Measurements from ENCODE around the gene CIZ1. TPM values are rescaled to one million over a fixed set of nuclear protein-coding genes. Genes with fewer than 3 reads are reported as not detected.

The CIZ1 gene
- total RNA-seq, 1 experiment from 2014 or later, result 93.7 TPM

DNA sequence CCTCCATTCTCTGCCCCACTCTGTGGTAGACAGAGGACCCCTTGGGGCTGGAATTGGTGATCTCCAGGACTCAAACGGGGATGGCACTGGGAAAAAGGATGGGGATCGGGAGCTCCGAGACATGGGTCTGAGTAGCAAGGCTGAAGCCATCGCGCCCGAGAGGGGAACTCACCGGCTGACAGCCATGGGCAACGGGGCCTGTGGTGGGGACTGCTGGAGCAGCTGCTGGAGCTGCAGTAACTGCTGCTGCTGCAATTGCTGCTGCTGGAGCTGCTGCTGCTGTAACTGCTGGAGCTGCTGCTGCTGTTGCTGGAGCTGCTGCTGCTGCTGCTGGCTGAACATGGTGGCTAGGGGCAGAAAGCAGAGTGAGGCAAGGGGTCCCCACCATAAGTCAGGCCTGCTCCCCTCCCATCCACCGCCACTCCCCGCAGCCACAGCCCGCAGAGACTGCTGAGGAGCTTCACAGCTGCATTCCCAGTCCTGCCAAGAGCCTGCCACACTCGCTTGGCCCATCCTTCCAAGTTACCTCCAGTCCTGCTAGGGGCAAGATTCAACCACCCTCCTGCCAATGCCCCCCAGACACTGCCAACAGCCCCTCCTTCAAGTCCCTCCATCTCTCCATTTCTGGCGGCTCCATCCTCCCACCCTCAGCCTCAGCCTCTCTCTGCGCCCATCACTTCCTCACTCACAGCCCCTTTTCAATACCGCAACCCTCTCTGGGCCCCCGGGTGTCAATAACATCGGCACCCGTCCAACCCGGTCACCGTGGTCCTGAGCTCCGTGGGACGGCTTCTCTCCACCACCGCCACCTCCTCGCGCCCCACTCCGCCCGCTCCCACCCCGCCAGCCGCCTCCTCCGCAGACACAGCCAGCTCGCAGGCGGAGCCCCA lies 611 bp downstream of the CIZ1 start:
- DNase-seq, result no peak
- Mint-ChIP-seq H3K4me3 (ENCODE audit: low read depth, unreplicated experiment) (peak overlapping the region; percentile 87), H3K27ac (ENCODE audit: unreplicated experiment) (peak overlapping the region; percentile 50), H3K9me3 (ENCODE audit: low read depth, unreplicated experiment) (no peaks in the 10 kb centered on the region), H3K27me3 (ENCODE audit: unreplicated experiment) (no peaks in the 10 kb centered on the region), H3K36me3 (ENCODE audit: insufficient read depth, unreplicated experiment) (peaks cover 43% of the 10 kb centered on the region), H3K4me1 (ENCODE audit: low read depth, unreplicated experiment) (no peaks in the 10 kb centered on the region)
- TF ChIP-seq, protein P1, sequence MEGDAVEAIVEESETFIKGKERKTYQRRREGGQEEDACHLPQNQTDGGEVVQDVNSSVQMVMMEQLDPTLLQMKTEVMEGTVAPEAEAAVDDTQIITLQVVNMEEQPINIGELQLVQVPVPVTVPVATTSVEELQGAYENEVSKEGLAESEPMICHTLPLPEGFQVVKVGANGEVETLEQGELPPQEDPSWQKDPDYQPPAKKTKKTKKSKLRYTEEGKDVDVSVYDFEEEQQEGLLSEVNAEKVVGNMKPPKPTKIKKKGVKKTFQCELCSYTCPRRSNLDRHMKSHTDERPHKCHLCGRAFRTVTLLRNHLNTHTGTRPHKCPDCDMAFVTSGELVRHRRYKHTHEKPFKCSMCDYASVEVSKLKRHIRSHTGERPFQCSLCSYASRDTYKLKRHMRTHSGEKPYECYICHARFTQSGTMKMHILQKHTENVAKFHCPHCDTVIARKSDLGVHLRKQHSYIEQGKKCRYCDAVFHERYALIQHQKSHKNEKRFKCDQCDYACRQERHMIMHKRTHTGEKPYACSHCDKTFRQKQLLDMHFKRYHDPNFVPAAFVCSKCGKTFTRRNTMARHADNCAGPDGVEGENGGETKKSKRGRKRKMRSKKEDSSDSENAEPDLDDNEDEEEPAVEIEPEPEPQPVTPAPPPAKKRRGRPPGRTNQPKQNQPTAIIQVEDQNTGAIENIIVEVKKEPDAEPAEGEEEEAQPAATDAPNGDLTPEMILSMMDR (IDR thresholded peaks at IDR 0.05; ENCODE audit: unreplicated experiment), result no peak
- intact Hi-C loops (cut with micrococcal nuclease; ENCODE audit: unreplicated experiment), result no loop called here
- CTCF ChIA-PET, result interaction anchor here (1.1 kb wide), 1 partner anchor 66 kb away, joined by 4 read pairs; no protein-coding TSS in a partner anchor
- BruUV-seq (replicated peaks), result no TSS peak

DNA sequence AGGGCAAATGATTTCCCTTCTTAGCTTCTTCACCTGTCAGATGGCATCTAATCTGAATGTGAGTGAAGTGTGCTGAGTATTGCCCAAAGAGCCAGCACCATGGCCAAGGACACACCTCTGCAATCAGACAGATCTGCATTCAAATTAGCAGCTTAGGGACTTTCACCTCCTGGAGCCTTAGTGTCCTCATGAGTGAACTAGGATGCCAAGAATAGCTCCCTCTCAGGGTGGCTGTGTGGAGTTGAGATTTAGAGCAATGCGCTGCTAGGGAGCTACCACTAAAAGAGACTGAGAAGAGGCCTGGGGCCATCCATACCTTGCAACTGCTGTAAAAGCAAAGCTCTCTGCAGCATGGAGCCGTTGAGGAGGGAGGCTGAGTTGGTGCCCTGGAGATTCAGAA lies 1.4 kb downstream of the CIZ1 start:
- no peaks in the 10 kb centered on the region for H3K4me1 Mint-ChIP-seq (ENCODE audit: low read depth, unreplicated experiment)
- intact Hi-C loops (cut with micrococcal nuclease; ENCODE audit: unreplicated experiment), result no loop called here
- no TSS peak for BruUV-seq (replicated peaks)
- H3K4me3 Mint-ChIP-seq (ENCODE audit: low read depth, unreplicated experiment), result peak overlapping the region; percentile 87
- TF ChIP-seq, protein P1 (IDR thresholded peaks at IDR 0.05; ENCODE audit: unreplicated experiment), result no peak
- H3K27ac Mint-ChIP-seq (ENCODE audit: unreplicated experiment), result no peak overlapping the region
- H3K27me3 Mint-ChIP-seq (ENCODE audit: unreplicated experiment), result no peaks in the 10 kb centered on the region
- CTCF ChIA-PET, result interaction anchor here (1.1 kb wide), 1 partner anchor 65 kb away, joined by 4 read pairs; no protein-coding TSS in a partner anchor
- H3K36me3 Mint-ChIP-seq (ENCODE audit: insufficient read depth, unreplicated experiment), result peaks cover 49% of the 10 kb centered on the region
- DNase-seq, result no peak
- no peaks in the 10 kb centered on the region for H3K9me3 Mint-ChIP-seq (ENCODE audit: low read depth, unreplicated experiment)

DNA sequence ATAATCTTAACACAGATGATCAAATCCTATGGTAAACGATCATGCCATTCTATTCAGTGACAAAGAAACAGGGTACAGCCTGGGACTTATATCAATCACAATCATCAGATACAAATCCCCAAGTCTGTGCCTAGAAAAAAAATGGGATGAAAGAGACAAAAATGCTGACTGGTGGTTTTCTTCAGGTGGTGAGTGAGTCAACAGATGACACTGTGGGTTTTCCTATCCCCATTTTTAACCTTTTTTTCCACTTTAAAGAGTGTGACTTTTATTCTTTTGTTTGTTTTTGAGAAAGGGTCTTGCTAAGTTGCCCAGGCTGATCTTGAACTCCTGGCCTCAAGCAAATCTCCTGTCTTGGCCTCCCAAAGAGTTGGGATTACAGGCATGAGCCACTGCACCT lies 3.2 kb downstream of the CIZ1 start:
- H3K4me3 Mint-ChIP-seq (ENCODE audit: low read depth, unreplicated experiment), result no peak overlapping the region

DNA sequence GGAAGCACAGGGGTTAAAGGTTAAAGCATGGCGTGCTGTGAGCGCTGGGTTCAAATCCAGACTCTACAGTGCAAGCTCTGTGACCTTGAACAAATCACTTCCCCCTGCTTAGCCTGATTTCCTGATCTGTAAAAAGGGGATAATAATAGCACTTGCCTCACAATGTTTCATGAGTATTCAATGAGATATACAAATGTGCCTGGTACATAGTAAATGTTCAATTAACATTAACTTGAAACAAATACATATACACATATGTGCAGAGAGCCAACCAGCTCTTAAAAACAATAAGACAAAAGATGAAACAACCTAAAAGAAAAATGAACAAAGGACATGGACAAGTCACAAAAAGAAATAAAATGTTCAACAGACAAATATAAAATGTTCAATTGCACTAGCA lies 4.0 kb downstream of the CIZ1 start:
- BruUV-seq (replicated peaks), result no TSS peak
- Mint-ChIP-seq H3K27ac (ENCODE audit: unreplicated experiment) (no peak overlapping the region), H3K27me3 (ENCODE audit: unreplicated experiment) (no peaks in the 10 kb centered on the region), H3K36me3 (ENCODE audit: insufficient read depth, unreplicated experiment) (peaks cover 45% of the 10 kb centered on the region), H3K4me3 (ENCODE audit: low read depth, unreplicated experiment) (no peak overlapping the region), H3K4me1 (ENCODE audit: low read depth, unreplicated experiment) (no peaks in the 10 kb centered on the region), H3K9me3 (ENCODE audit: low read depth, unreplicated experiment) (no peaks in the 10 kb centered on the region)
- intact Hi-C loops (cut with micrococcal nuclease; ENCODE audit: unreplicated experiment), result no loop called here
- TF ChIP-seq, protein P1 (IDR thresholded peaks at IDR 0.05; ENCODE audit: unreplicated experiment), result no peak
- DNase-seq, result no peak
- CTCF ChIA-PET, result interaction anchor here (0.5 kb wide), 1 partner anchor 280 kb away, joined by 3 read pairs; no protein-coding TSS in a partner anchor

More for the DNA sequence above, 3.2 kb downstream of the CIZ1 start:
- CTCF ChIA-PET, result interaction anchor here (0.7 kb wide), 1 partner anchor 88 kb away, joined by 3 read pairs; the partner anchor contains the start of genes GOLGA2 and SWI5
- TF ChIP-seq, protein P1 (IDR thresholded peaks at IDR 0.05; ENCODE audit: unreplicated experiment), result no peak
- TSS peak; percentile 25 for BruUV-seq (replicated peaks)
- intact Hi-C loops (cut with micrococcal nuclease; ENCODE audit: unreplicated experiment), result no loop called here
- no peak overlapping the region for H3K27ac Mint-ChIP-seq (ENCODE audit: unreplicated experiment)
- H3K9me3 Mint-ChIP-seq (ENCODE audit: low read depth, unreplicated experiment), result no peaks in the 10 kb centered on the region
- H3K36me3 Mint-ChIP-seq (ENCODE audit: insufficient read depth, unreplicated experiment), result peaks cover 53% of the 10 kb centered on the region
- DNase-seq, result no peak
- H3K4me1 Mint-ChIP-seq (ENCODE audit: low read depth, unreplicated experiment), result no peaks in the 10 kb centered on the region
- H3K27me3 Mint-ChIP-seq (ENCODE audit: unreplicated experiment), result no peaks in the 10 kb centered on the region

Measured in Calu3 (cell line).